ENCODE measurements around the gene DEPDC1B.

DEPDC1B gene

DNA sequence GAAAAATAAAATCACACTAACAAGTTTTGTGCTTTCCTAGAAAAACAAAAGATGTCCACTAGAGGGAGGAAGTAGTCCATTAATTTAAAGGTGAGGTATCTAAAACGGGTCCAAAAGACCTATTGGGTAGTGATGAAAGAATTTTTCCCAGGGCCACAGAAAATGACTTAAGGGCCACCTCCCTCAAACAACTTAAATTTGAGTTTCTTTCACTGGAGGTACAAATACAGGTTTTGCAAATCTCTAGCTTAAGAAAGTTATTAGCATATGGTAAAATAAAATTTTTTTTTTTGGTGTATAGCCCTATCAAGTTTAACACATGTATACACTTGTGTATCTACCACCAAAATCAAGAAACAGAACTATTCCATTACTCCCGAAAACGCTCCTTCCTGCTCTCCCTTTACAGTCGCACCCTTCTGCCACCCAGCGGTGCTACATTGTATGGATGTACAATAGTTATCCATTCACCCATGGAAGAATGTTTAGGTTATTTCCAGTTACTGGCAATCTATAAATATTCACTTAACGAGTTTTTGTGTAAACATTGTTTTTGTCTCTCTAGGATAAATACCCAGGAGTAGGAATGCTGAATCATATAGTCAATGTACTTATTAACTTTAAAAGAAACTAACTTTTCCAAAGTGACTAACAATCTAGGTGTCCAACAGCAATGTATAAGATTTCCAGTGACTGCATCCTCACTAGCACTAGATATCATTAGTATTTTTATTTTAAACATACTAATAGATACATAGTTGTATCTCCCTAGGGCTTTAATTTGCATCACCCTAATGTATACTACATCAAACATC is 21.9 kb downstream of the DEPDC1B start:
- no peak overlapping the region for H3K27ac Mint-ChIP-seq
- no peak overlapping the region for H3K4me3 Mint-ChIP-seq
- no peaks in the 10 kb centered on the region for H3K27me3 Mint-ChIP-seq
- H3K36me3 Mint-ChIP-seq = no peaks in the 10 kb centered on the region
- no peaks in the 10 kb centered on the region for H3K9me3 Mint-ChIP-seq
- ATAC-seq = no peak
- H3K4me1 Mint-ChIP-seq = no peaks in the 10 kb centered on the region

DNA sequence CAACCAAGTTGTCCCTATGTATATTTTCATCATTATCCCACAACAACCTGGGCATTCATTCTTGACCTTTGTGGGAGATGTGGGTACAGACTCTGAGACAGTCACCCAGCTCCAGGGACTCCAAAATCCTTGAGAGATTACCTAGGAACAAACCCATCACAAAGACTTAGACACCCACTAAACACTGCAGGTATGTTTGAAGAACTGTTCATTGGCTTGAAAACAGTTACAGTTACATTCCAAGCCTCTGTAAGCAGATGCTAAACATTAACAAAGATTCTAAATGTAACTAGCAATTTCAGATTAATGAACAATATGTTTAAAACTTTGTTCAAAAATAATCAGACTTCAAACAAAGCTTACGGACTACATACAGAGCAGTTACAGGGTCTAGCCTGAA is 24.7 kb downstream of the DEPDC1B start:
- no peak for ATAC-seq
- Mint-ChIP-seq H3K27ac (no peak overlapping the region), H3K27me3 (no peaks in the 10 kb centered on the region), H3K4me3 (no peak overlapping the region), H3K4me1 (no peaks in the 10 kb centered on the region), H3K36me3 (no peaks in the 10 kb centered on the region), H3K9me3 (no peaks in the 10 kb centered on the region)

DNA sequence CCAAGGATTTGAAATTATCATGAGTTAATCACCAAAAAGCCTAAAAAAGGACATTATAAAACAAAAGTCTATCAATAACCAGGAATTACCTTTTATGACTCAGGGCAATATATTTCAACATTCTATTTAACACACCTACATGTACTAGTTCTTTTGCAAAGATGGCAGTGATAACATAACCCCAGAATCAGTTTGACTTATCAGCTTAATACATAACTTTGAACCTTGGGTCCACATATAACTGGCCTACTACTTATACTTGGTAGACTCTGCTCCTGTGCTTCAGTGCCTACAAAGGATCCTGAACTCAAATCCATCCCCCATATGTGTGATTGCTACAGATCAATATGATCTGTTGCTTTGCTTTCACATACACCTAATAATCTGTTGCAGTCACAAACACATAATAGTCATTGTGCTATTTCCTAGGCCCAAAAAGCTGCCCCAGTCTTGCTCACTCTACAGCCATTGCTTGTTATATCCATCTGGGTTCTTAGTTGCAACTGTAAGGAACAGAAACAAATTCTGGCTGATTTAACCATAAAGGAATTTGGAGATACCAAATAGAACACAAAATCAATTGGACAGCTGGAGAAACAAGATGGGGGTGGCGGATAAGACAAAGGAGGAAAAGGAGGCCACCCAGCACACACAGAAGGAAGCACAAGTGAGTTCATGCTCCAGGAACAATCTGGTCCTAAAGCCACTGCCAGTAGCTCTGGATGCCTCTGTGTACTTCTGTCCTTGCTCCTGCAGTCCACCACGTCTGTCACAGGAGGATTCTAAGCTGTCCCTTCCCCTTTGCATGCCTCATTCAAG is 25.5 kb downstream of the DEPDC1B start:
- H3K4me3 Mint-ChIP-seq = no peak overlapping the region
- no peaks in the 10 kb centered on the region for H3K27me3 Mint-ChIP-seq
- H3K27ac Mint-ChIP-seq = no peak overlapping the region
- no peaks in the 10 kb centered on the region for H3K9me3 Mint-ChIP-seq
- no peaks in the 10 kb centered on the region for H3K4me1 Mint-ChIP-seq
- no peaks in the 10 kb centered on the region for H3K36me3 Mint-ChIP-seq
- ATAC-seq = peak; percentile 31

DNA sequence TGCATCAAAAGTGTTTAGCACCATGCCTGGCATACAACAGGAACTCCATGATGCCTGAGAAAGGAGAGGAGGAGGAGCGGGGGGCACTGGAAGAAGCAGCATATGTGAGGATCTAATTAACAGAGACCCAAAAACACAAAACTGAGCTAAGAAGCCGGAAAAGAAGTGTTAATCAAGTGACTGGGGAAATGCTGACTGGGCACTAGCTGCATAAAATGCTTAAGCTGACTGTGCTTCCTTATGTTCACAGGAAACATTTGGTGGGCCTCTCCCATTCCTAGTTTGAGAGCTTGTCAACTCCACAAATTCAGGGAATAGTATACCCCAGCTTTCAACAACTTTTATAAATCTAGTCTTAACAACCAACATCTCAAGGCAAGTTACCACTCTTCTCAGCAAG is 26.6 kb downstream of the DEPDC1B start:
- no peaks in the 10 kb centered on the region for H3K9me3 Mint-ChIP-seq
- no peaks in the 10 kb centered on the region for H3K4me1 Mint-ChIP-seq
- H3K27me3 Mint-ChIP-seq = no peaks in the 10 kb centered on the region
- H3K36me3 Mint-ChIP-seq = no peaks in the 10 kb centered on the region
- no peak overlapping the region for H3K27ac Mint-ChIP-seq
- no peak overlapping the region for H3K4me3 Mint-ChIP-seq
- ATAC-seq = no peak

DNA sequence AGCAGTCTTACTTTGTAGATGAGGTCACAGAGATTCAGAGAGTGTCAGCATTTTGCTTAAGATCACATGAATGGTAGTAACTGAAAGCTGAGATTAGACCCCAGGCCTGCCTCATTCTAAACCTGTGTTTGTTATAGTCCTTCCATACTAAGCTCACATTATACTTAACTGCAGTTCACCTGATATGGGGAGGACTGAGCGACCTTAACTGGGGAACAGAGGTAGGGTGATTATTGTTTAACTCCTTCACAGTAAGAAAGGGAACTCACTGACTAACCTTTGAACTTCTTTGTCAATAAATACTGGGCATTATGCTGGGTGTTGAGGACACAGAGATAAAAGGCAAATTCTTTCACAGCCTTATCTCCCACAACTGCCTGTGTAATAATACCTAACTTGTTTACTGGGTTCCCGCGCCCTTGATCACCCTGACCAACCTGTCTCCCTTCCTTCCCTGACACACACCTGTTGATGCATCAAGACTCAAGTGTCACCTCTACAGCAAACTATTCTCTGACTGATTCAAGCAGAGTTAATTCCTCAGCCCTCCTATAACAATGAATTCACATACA is 27.2 kb downstream of the DEPDC1B start:
- Mint-ChIP-seq H3K9me3 (no peaks in the 10 kb centered on the region), H3K36me3 (no peaks in the 10 kb centered on the region), H3K4me1 (no peaks in the 10 kb centered on the region), H3K4me3 (no peak overlapping the region), H3K27ac (no peak overlapping the region), H3K27me3 (no peaks in the 10 kb centered on the region)
- no peak for ATAC-seq

DNA sequence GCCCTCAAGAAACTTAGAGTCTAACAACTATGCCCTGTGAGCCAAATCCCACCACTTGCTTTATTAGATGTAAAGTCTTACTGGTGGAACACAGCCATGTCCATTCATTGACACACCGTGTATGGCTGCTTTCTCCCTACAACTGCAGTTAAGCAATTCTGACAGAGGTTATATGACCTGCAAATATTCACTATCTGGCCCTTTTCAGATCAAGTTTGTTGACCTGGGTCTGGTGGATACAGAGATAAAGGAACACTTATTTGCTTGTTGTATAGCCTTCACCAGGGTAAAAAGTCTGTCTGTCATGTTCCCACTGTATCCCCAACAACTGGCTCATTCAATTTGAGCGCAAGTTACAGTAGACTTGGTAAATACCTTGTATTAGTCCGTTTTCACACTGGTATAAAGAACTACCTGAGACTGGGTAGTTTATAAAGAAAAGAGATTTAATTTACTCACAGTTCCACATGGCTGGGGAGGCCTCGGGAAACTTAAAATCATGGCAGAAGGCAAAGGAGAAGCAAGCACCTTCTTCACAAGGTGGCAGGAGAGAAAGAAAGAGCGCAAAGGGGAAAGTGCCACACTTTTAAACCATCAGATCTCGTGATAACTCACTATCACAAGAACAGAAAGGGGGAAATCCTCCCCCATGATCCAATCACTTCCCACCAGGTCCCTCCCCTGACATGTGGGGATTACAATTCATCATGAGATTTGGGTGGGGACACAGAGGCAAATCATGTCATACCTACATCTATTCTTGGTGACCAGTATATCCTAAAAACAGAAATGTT is 27.9 kb downstream of the DEPDC1B start:
- Mint-ChIP-seq H3K27ac (no peak overlapping the region), H3K4me3 (no peak overlapping the region), H3K9me3 (no peaks in the 10 kb centered on the region), H3K36me3 (no peaks in the 10 kb centered on the region), H3K4me1 (no peaks in the 10 kb centered on the region), H3K27me3 (no peaks in the 10 kb centered on the region)
- ATAC-seq = no peak

DNA sequence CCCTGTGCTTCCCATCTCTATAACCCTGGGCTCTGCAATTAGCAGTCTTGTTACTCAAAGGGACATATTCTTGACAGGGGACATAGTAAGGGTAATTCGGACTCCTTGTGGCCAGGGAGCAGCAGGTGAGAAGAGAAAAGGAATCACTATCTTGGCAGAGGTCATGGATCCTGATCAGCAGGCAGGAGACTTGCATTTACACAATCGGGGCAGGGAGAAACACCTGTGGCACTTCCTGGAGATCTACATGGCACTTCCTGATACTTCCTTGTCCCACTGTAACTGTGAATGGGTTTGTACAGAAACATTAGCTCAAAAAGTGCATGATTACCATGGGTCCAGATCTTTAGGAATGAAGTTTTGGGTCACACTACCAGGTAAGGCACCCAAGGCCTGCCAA is 29.2 kb downstream of the DEPDC1B start:
- Mint-ChIP-seq H3K4me3 (no peak overlapping the region), H3K4me1 (no peaks in the 10 kb centered on the region), H3K27ac (no peak overlapping the region), H3K27me3 (no peaks in the 10 kb centered on the region), H3K36me3 (no peaks in the 10 kb centered on the region), H3K9me3 (no peaks in the 10 kb centered on the region)
- no peak for ATAC-seq

DNA sequence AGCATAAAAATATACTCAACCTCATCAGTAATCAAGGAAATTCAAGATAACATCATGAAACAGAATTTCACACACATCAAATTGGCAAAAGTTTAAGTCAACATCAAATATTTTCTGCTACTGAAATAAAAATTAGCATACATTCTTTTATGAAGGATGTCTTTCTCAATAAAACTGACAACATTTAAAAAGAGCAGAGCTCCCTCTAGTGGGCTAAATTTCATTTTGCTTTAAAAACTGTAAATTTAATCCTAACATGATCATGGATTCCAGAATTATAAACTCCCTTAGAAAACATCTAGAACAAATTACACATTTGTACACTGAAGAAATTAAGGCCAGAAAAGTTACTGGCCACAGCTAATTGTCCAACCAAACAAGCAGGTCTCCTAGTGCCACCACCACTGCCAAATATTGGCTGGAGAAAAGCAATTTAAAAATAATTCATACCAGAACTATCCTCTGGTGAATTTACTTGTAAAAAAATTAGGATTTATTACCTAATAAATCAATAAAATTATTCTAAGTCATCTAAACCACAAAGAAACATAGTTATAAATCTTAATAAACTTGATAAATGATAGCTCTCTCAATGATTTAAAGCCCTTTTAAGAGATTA is 31.2 kb downstream of the DEPDC1B start:
- Mint-ChIP-seq H3K4me3 (no peak overlapping the region), H3K9me3 (no peaks in the 10 kb centered on the region), H3K27ac (no peak overlapping the region), H3K36me3 (no peaks in the 10 kb centered on the region), H3K4me1 (no peaks in the 10 kb centered on the region), H3K27me3 (no peaks in the 10 kb centered on the region)
- ATAC-seq = no peak

DNA sequence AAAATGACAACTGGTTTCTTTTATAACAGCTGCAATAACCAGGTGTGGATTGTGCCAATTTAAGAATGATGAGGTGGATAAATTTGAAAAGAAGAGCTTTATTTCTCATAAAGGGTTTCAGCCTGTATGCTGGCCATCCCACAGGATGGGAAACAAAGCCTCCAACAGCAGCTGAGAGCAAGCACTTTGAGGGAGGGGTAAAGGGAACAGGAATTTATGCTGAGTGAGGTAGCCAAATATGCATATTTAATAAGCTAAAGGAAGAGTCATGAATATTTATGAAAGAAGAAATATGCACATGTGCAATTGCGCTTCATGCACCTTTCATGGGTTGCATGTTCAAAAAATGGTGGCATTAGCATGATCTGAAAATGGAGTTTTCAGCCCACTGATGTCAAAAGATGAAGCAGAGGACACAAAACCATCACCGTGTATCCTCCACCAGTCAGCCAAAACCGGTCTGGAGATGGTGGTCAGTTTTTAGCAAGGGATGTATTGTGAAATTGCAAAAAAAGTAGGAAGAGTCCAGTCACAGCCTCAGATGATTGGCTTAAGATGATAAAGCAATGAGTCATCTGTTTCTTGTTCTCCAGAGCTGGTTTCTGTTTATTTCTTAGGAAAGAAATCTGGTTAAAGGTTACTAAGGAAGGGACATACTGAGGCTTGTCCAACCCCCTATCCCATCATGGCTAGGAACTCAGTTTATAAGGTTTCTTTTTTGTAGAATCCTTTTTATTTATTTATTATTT is 47.9 kb downstream of the DEPDC1B start:
- ATAC-seq = no peak
- Mint-ChIP-seq H3K27me3 (no peaks in the 10 kb centered on the region), H3K27ac (no peak overlapping the region), H3K36me3 (no peaks in the 10 kb centered on the region), H3K9me3 (peaks cover under 1% of the 10 kb centered on the region), H3K4me3 (no peak overlapping the region), H3K4me1 (no peaks in the 10 kb centered on the region)

DNA sequence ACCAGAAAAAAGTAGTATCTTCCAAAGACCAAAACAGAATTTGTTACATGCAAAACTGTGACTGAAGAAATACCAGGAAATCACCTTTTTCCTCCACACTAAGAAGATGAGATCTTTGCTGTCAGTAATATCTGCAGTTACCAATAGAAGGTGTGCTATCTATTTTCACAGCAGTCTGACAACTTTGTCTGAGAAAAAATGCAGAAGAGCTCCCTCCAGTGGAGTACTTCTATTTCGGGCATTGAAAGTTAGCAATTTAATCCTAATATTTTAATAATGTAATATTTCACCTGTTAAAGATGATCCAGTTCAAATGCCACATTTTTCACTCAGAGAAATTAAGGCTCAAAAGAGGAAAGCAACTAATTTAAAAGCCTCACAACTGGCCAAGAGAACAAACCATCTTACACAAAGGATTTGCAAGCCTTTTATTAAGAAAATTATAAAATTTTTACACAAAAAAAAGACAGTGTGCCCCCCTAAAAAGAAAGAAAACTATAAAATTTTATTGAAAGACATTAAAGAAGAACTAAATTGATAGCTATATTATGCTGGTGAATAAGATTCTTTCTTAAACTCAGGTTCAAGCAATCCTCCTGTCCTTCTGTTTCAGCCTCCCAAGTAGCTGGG is 50.6 kb downstream of the DEPDC1B start:
- ATAC-seq = no peak
- Mint-ChIP-seq H3K4me3 (no peak overlapping the region), H3K9me3 (no peaks in the 10 kb centered on the region), H3K36me3 (no peaks in the 10 kb centered on the region), H3K4me1 (no peaks in the 10 kb centered on the region), H3K27me3 (no peaks in the 10 kb centered on the region), H3K27ac (no peak overlapping the region)

DNA sequence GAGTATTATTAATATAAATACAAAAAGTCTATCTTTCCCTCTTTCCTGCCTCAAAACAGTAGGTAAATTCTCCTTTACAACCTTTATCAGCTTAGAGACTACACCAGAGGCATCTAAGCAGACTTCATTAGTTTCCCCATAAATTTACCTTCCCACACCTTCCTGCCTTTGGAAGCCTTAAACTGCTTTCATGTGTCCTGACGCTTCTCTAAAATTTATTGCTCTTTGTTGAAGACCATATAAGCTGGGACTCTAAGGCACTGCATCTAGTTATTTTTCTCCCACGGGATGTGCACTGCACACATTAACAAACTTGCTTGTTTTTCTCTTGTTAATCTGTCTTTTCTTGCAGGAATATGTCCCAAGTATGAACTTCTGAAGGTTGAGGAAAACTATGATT is 51.8 kb downstream of the DEPDC1B start:
- no peak for ATAC-seq
- H3K9me3 Mint-ChIP-seq = no peaks in the 10 kb centered on the region
- no peaks in the 10 kb centered on the region for H3K27me3 Mint-ChIP-seq
- H3K4me1 Mint-ChIP-seq = no peaks in the 10 kb centered on the region
- no peaks in the 10 kb centered on the region for H3K36me3 Mint-ChIP-seq
- no peak overlapping the region for H3K27ac Mint-ChIP-seq
- no peak overlapping the region for H3K4me3 Mint-ChIP-seq

DNA sequence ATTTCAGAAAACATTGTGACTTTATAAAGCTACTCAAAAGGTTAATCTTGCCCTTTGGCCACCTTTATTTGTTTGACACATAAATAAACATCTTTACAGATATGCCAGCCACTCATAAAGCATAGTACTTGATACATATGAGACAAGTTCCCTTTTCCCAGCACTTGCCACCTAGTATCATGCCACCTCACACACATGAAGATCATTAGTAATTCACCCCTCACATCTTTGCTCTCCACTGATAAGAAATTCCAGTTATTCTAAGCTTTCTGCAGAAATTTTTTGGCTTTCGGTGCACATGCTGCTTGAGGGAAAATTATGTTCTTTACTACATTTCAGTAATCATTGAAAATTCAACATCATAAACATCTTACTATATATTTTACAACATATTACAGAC is 59.1 kb downstream of the DEPDC1B start:
- Mint-ChIP-seq H3K9me3 (no peaks in the 10 kb centered on the region), H3K27ac (no peak overlapping the region), H3K27me3 (no peaks in the 10 kb centered on the region), H3K4me1 (no peaks in the 10 kb centered on the region), H3K36me3 (no peaks in the 10 kb centered on the region), H3K4me3 (no peak overlapping the region)
- ATAC-seq = no peak

DNA sequence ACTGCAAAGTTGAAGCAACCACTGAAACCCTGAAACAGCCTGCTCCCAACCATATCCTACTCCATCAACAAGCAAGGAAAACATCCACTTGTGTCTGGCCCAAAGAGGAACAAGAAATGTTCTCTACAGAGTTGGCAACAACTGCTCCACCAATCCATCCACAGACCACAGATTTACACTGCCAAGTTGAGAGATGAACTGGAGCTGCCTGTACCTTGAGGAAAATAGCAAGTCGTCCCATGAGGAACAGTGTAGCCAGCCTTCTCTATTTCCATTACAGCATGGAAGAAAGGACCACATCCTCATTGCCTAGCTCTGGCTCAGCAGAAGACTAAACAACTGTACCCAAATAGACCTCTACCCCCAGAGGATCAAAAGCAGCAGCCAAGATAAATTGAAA is 60.4 kb downstream of the DEPDC1B start:
- Mint-ChIP-seq H3K27ac (no peak overlapping the region), H3K4me3 (no peak overlapping the region), H3K27me3 (no peaks in the 10 kb centered on the region), H3K4me1 (no peaks in the 10 kb centered on the region), H3K36me3 (no peaks in the 10 kb centered on the region), H3K9me3 (no peaks in the 10 kb centered on the region)
- no peak for ATAC-seq

DNA sequence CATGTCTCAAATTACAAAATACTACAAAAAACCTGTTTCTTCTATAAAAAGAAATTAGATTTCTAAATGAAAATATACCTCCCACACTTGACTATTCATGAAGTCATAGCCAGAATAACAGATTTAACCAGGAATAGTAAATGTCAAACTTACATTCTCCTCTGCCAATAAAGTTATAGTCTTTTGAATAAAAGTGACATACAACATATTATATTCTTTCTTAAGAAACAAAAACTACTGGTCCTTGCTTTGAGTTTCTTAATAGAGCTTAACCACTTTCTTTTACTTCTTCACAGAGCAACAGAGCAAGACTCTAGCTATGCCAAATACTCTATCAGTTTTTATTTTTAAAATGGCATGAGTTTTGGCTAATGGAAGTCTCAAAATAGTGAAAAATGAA is 61.7 kb downstream of the DEPDC1B start:
- no peak overlapping the region for H3K27ac Mint-ChIP-seq
- H3K36me3 Mint-ChIP-seq = no peaks in the 10 kb centered on the region
- no peak for ATAC-seq
- no peaks in the 10 kb centered on the region for H3K4me1 Mint-ChIP-seq
- H3K9me3 Mint-ChIP-seq = no peaks in the 10 kb centered on the region
- H3K27me3 Mint-ChIP-seq = no peaks in the 10 kb centered on the region
- H3K4me3 Mint-ChIP-seq = no peak overlapping the region
